ENCODE measurements around the gene RPL29.

Gene RPL29

GRCh38 chr3:51986010-51986947 lies 9.4 kb downstream of the RPL29 start:
- Histone ChIP-seq H4K5ac (ENCODE audit: low read length) (no peak overlapping the region), H3K27ac (ENCODE audit: low read depth, low read length) (no peak overlapping the region), H3K27me3 (ENCODE audit: insufficient read depth, low read length, poor library complexity) (no peaks in the 10 kb centered on the region), H3K23ac (ENCODE audit: low read length) (no peak overlapping the region), H3K4ac (ENCODE audit: low read depth, low read length) (no peak overlapping the region), H2BK15ac (replicated peaks; ENCODE audit: low read depth) (no peak overlapping the region), H3K79me1 (ENCODE audit: low read length) (peaks cover 3% of the 10 kb centered on the region), H4K8ac (ENCODE audit: low read depth, low read length) (no peak overlapping the region), H3K9ac (ENCODE audit: low read length) (no peak overlapping the region), H3K18ac (ENCODE audit: low read length) (no peak overlapping the region), H3K4me2 (ENCODE audit: low read length) (no peak overlapping the region), H2AK5ac (ENCODE audit: low read length) (no peak overlapping the region), H3K4me1 (ENCODE audit: control insufficient read depth, low read depth, low read length) (peaks cover 2% of the 10 kb centered on the region), H3K4me3 (ENCODE audit: low read length) (no peak overlapping the region), H2BK120ac (ENCODE audit: low read depth, low read length) (no peak overlapping the region), H3K36me3 (ENCODE audit: control insufficient read depth, insufficient read depth, low read length) (peaks cover 1% of the 10 kb centered on the region), H2BK5ac (ENCODE audit: low read length) (no peak overlapping the region), H3K79me2 (ENCODE audit: control insufficient read depth, insufficient read depth, low read length) (no peaks in the 10 kb centered on the region), H3K56ac (ENCODE audit: low read length) (peak overlapping the region; percentile 15)
- DNase-seq: no peak
- no CpG with 5 or more reads among the region's 12 CpGs for WGBS (ENCODE audit: extremely low coverage, insufficient coverage, low lambda C conversion rate)

DNA sequence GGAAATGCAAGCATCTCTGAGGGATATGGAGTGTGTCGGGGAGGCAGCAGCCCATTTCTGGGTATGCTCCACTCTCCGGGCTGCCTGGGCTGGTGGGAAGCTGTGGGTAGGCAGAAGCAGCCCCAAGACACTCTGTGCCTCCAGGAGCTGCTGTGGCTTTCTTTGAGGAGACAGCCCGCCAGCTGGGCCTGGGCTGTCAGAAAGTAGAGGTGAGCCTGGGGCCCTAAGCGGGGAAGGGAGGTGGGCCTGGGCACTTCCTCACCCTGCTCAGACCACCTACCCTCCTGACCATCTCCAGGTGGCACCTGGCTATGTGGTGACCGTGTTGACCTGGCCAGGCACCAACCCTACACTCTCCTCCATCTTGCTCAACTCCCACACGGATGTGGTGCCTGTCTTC lies 10.6 kb downstream of the RPL29 start:
- Histone ChIP-seq H3K23ac (ENCODE audit: low read length) (no peak overlapping the region), H3K27ac (ENCODE audit: low read depth, low read length) (no peak overlapping the region), H4K8ac (ENCODE audit: low read depth, low read length) (no peak overlapping the region), H3K79me1 (ENCODE audit: low read length) (peaks cover 3% of the 10 kb centered on the region), H2AK5ac (ENCODE audit: low read length) (no peak overlapping the region), H3K4me3 (ENCODE audit: low read length) (no peak overlapping the region), H3K36me3 (ENCODE audit: control insufficient read depth, insufficient read depth, low read length) (peaks cover 1% of the 10 kb centered on the region), H3K4me1 (ENCODE audit: control insufficient read depth, low read depth, low read length) (peaks cover 2% of the 10 kb centered on the region), H3K56ac (ENCODE audit: low read length) (no peak overlapping the region), H3K27me3 (ENCODE audit: insufficient read depth, low read length, poor library complexity) (no peaks in the 10 kb centered on the region), H3K79me2 (ENCODE audit: control insufficient read depth, insufficient read depth, low read length) (no peaks in the 10 kb centered on the region), H2BK5ac (ENCODE audit: low read length) (no peak overlapping the region), H3K9ac (ENCODE audit: low read length) (no peak overlapping the region), H3K18ac (ENCODE audit: low read length) (no peak overlapping the region), H2BK15ac (replicated peaks; ENCODE audit: low read depth) (no peak overlapping the region), H4K5ac (ENCODE audit: low read length) (no peak overlapping the region), H3K4me2 (ENCODE audit: low read length) (no peak overlapping the region), H2BK120ac (ENCODE audit: low read depth, low read length) (no peak overlapping the region), H3K4ac (ENCODE audit: low read depth, low read length) (no peak overlapping the region)
- DNase-seq: no peak
- WGBS (ENCODE audit: extremely low coverage, insufficient coverage, low lambda C conversion rate): no CpG with 5 or more reads among the region's 6 CpGs

DNA sequence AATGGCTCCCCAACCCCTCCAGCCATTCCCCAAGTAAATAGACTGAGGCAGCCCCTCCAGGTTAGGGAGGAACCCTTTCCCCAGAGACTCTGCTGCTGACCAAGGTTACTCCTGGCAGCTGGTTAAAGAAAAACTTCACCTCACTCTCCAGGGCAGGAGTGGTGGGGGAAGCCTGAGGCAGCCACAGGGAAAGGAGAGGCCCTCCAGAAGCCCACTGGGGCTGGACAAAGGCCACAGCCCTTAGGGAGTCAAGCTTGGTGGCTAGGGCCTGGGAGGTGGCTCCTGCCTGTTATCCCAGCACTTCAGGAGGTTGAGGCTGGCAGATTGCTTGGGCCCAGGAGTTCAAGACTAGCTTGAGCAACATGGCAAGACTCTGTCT lies 11.4 kb downstream of the RPL29 start:
- Histone ChIP-seq H2BK5ac (ENCODE audit: low read length) (no peak overlapping the region), H4K5ac (ENCODE audit: low read length) (no peak overlapping the region), H3K27ac (ENCODE audit: low read depth, low read length) (no peak overlapping the region), H3K23ac (ENCODE audit: low read length) (peak overlapping the region; percentile 57), H3K27me3 (ENCODE audit: insufficient read depth, low read length, poor library complexity) (no peaks in the 10 kb centered on the region), H2BK15ac (replicated peaks; ENCODE audit: low read depth) (no peak overlapping the region), H3K9ac (ENCODE audit: low read length) (peak overlapping the region; percentile 85), H3K79me2 (ENCODE audit: control insufficient read depth, insufficient read depth, low read length) (no peaks in the 10 kb centered on the region), H3K36me3 (ENCODE audit: control insufficient read depth, insufficient read depth, low read length) (peaks cover 1% of the 10 kb centered on the region), H3K4me1 (ENCODE audit: control insufficient read depth, low read depth, low read length) (peaks cover 2% of the 10 kb centered on the region), H4K8ac (ENCODE audit: low read depth, low read length) (no peak overlapping the region), H3K4me2 (ENCODE audit: low read length) (no peak overlapping the region), H3K4me3 (ENCODE audit: low read length) (no peak overlapping the region), H3K56ac (ENCODE audit: low read length) (peak overlapping the region; percentile 93), H2BK120ac (ENCODE audit: low read depth, low read length) (no peak overlapping the region), H3K4ac (ENCODE audit: low read depth, low read length) (no peak overlapping the region), H3K79me1 (ENCODE audit: low read length) (peaks cover 3% of the 10 kb centered on the region), H2AK5ac (ENCODE audit: low read length) (no peak overlapping the region), H3K18ac (ENCODE audit: low read length) (no peak overlapping the region)
- DNase-seq: no peak

- WGBS (ENCODE audit: extremely low coverage, insufficient coverage, low lambda C conversion rate): no CpG with 5 or more reads among the region's 22 CpGs
Observed at GRCh38 chr3:51983578-51984268, 12.0 kb downstream of the RPL29 start.

GRCh38 chr3:51982838-51983577 lies 12.7 kb downstream of the RPL29 start, which contains the start of gene ACY1:
Gene ACY1 (plus strand): TSS chr3:51983535. CDS start chr3:51984065, 530 bp downstream.
- H2BK5ac ChIP-seq (ENCODE audit: low read length): peak within 1 kb of the TSS; percentile 27
- H3K4ac ChIP-seq (ENCODE audit: low read depth, low read length): peak within 1 kb of the TSS; percentile 61
- peak within 1 kb of the TSS; percentile 10 for H2BK120ac ChIP-seq (ENCODE audit: low read depth, low read length)
- H3K4me2 ChIP-seq (ENCODE audit: low read length): peak within 1 kb of the TSS; percentile 98
- no peaks in the 10 kb centered on the region for H3K79me2 ChIP-seq (ENCODE audit: control insufficient read depth, insufficient read depth, low read length)
- peak within 1 kb of the TSS; percentile 72 for H3K23ac ChIP-seq (ENCODE audit: low read length)
- no peak within 1 kb of the TSS for H2BK15ac ChIP-seq (replicated peaks; ENCODE audit: low read depth)
- peak within 1 kb of the TSS; percentile 85 for H3K9ac ChIP-seq (ENCODE audit: low read length)
- peak within 1 kb of the TSS; percentile 59 for H3K4me3 ChIP-seq (ENCODE audit: low read length)
- peaks cover 3% of the 10 kb centered on the region for H3K79me1 ChIP-seq (ENCODE audit: low read length)
- H3K36me3 ChIP-seq (ENCODE audit: control insufficient read depth, insufficient read depth, low read length): no peaks in the 10 kb centered on the region
- H4K8ac ChIP-seq (ENCODE audit: low read depth, low read length): no peak within 1 kb of the TSS
- no peaks in the 10 kb centered on the region for H3K27me3 ChIP-seq (ENCODE audit: insufficient read depth, low read length, poor library complexity)
- peak within 1 kb of the TSS; percentile 90 for H3K27ac ChIP-seq (ENCODE audit: low read depth, low read length)
- WGBS (ENCODE audit: extremely low coverage, insufficient coverage, low lambda C conversion rate): no CpG with 5 or more reads among the region's 68 CpGs
- no peak within 1 kb of the TSS for H2AK5ac ChIP-seq (ENCODE audit: low read length)
- peak within 1 kb of the TSS; percentile 50 for H4K5ac ChIP-seq (ENCODE audit: low read length)
- peak; percentile 94 for DNase-seq
- H3K18ac ChIP-seq (ENCODE audit: low read length): peak within 1 kb of the TSS; percentile 52
- H3K4me1 ChIP-seq (ENCODE audit: control insufficient read depth, low read depth, low read length): peaks cover 2% of the 10 kb centered on the region
- H3K56ac ChIP-seq (ENCODE audit: low read length): peak within 1 kb of the TSS; percentile 93

More at GRCh38 chr3:51983578-51984268, 12.0 kb downstream of the RPL29 start:
- no peak overlapping the region for H2BK15ac ChIP-seq (replicated peaks; ENCODE audit: low read depth)
- H3K18ac ChIP-seq (ENCODE audit: low read length): peak overlapping the region; percentile 52
- no peak overlapping the region for H2BK5ac ChIP-seq (ENCODE audit: low read length)
- H3K79me2 ChIP-seq (ENCODE audit: control insufficient read depth, insufficient read depth, low read length): no peaks in the 10 kb centered on the region
- peak overlapping the region; percentile 85 for H3K9ac ChIP-seq (ENCODE audit: low read length)
- peak overlapping the region; percentile 61 for H3K4ac ChIP-seq (ENCODE audit: low read depth, low read length)
- H2BK120ac ChIP-seq (ENCODE audit: low read depth, low read length): peak overlapping the region; percentile 10
- no peak overlapping the region for H3K4me3 ChIP-seq (ENCODE audit: low read length)
- peak overlapping the region; percentile 57 for H3K23ac ChIP-seq (ENCODE audit: low read length)
- no peak for DNase-seq
- peaks cover 3% of the 10 kb centered on the region for H3K79me1 ChIP-seq (ENCODE audit: low read length)
- peak overlapping the region; percentile 90 for H3K27ac ChIP-seq (ENCODE audit: low read depth, low read length)
- peaks cover 2% of the 10 kb centered on the region for H3K4me1 ChIP-seq (ENCODE audit: control insufficient read depth, low read depth, low read length)
- no peaks in the 10 kb centered on the region for H3K27me3 ChIP-seq (ENCODE audit: insufficient read depth, low read length, poor library complexity)
- H3K36me3 ChIP-seq (ENCODE audit: control insufficient read depth, insufficient read depth, low read length): no peaks in the 10 kb centered on the region
- peak overlapping the region; percentile 50 for H4K5ac ChIP-seq (ENCODE audit: low read length)
- peak overlapping the region; percentile 45 for H3K4me2 ChIP-seq (ENCODE audit: low read length)
- no peak overlapping the region for H2AK5ac ChIP-seq (ENCODE audit: low read length)
- H4K8ac ChIP-seq (ENCODE audit: low read depth, low read length): no peak overlapping the region
- peak overlapping the region; percentile 93 for H3K56ac ChIP-seq (ENCODE audit: low read length)
